ENCODE measurements around the gene PCGF5. TPM values are rescaled to one million over a fixed set of nuclear protein-coding genes. Genes with fewer than 3 reads are reported as not detected.

Gene PCGF5
- 10 to 100 TPM; 57.7 to 58.4 TPM for total RNA-seq
- polyA plus RNA-seq (2013, experiment 1 of 2) = 62.4 TPM
- polyA plus RNA-seq (2013, experiment 2 of 2) = 63.8 TPM
- 104 to 579 (median 190) reads per million in 172 experiments for total RNA-seq

DNA sequence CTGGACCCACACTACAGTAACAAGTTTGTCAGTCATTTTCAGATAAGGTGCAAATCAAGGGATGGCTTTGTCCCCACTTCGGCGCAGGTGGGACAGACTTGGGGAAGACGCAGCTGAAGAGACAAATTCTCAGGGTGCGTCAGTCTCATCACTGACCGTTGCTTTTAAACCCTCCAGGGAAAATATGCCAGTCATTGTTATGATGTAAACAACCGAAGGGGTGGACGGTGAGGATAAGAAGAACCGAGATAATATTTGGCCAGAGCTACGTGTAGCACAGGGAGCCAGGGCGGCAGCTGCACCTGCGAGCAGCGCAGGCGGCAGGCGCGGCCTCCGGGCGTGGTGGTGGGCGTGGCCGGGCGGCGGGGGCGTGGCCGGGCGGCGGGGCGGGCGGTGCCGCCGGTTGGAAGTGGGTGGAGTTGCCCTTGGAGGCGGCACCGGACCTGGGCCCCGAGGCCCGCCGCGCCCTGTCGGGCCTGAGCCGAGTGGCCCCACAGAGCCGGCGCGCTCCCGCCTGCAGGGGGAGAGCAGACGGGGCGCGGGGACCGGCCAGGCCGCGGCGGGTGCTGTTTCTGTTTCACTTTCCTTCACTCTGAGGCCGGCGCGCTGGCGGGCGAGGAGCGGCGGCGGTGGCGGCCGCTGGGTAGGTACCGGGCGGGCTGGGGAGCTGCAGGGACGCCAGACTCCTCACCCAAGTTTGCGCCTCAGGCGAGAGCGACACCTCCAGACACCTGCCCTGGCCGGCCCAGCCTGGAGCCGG, at the start of gene PCGF5:
Gene PCGF5, plus strand, starts transcription at position 470 of the 760 bp plus-strand sequence. CDS start 2,209 bp downstream, outside the sequence.
- H3K36me3 Mint-ChIP-seq (ENCODE audit: low read depth) = peaks cover 32% of the 10 kb centered on the region
- no peaks in the 10 kb centered on the region for H3K9me3 ChIP-seq (ENCODE audit: control insufficient read depth in 1 of 2, insufficient read depth in 1 of 2, low read length in 2 of 2)
- peak within 1 kb of the TSS; percentile 84 for H3K27ac Mint-ChIP-seq
- ChIA-PET CTCF (interaction anchor here (1.3 to 2.6 kb wide), 6 partner anchors 8 to 214 kb away, joined by 3 to 16 read pairs (median 4); no protein-coding TSS in a partner anchor), POLR2A (interaction anchor here (0.8 to 3.5 kb wide), 7 partner anchors 9 to 132 kb away, joined by 3 to 63 read pairs (median 3); no protein-coding TSS in a partner anchor)
- intact Hi-C loops (cut with DNase I, micrococcal nuclease) = loop anchor here (1.0 to 10.0 kb wide), 8 partner anchors 20 to 1627 kb away; partner anchors contain the start of genes BTAF1 (in 1 of the 2), EXOC6 (in 1 of the 2), KIF20B (in 1 of the 2) and RPP30 (in 1 of the 2)
- H3K27ac ChIP-seq (ENCODE audit: low read depth in 1 of 2, low read length in 2 of 2) = peak within 1 kb of the TSS in 1 of 2 donors; percentile 65
- peaks cover 21% of the 10 kb centered on the region for H3K4me1 ChIP-seq (ENCODE audit: insufficient read depth, low read length)
- peaks cover 15% of the 10 kb centered on the region for H3K36me3 ChIP-seq (ENCODE audit: insufficient read depth, low read length)
- H3K4me1 Mint-ChIP-seq (ENCODE audit: low read depth) = peaks cover 44% of the 10 kb centered on the region
- TF ChIP-seq CTCF (IDR thresholded peaks at IDR 0.05) = no peak
- no peaks in the 10 kb centered on the region for H3K9me3 Mint-ChIP-seq
- peak within 1 kb of the TSS; percentile 89 for H3K4me3 Mint-ChIP-seq
- H3K4me3 ChIP-seq (ENCODE audit: low read length) = peak within 1 kb of the TSS; percentile 59
- no peaks in the 10 kb centered on the region for H3K27me3 Mint-ChIP-seq
- no peaks in the 10 kb centered on the region for H3K27me3 ChIP-seq (ENCODE audit: control insufficient read depth in 1 of 2, insufficient read depth in 2 of 2, low read length in 2 of 2)
- ATAC-seq (ENCODE audit: poor library complexity) (peak; percentile 94), DNase-seq (peak; percentile 81 to 96 (median 91))

GRCh38 chr10:91171485-91171884, 49.0 kb upstream of the PCGF5 start:
- H3K27me3 Mint-ChIP-seq = no peaks in the 10 kb centered on the region
- ATAC-seq (ENCODE audit: poor library complexity) (no peak), DNase-seq (no peak)
- CTCF ChIA-PET = interaction anchor here (1.4 kb wide), 1 partner anchor 47 kb away, joined by 3 read pairs; no protein-coding TSS in a partner anchor
- POLR2A ChIA-PET = interaction anchor here (0.6 to 1.9 kb wide), 3 partner anchors 8 to 29 kb away, joined by 3 to 10 read pairs (median 4); no protein-coding TSS in a partner anchor
- H3K4me1 Mint-ChIP-seq (ENCODE audit: low read depth) = peaks cover 76% of the 10 kb centered on the region
- TF ChIP-seq CTCF (IDR thresholded peaks at IDR 0.05) = no peak
- peaks cover 72% of the 10 kb centered on the region for H3K36me3 Mint-ChIP-seq (ENCODE audit: low read depth)
- peaks cover 3 to 5% of the 10 kb centered on the region in 2 experiments for H3K9me3 ChIP-seq (ENCODE audit: control insufficient read depth in 1 of 2, insufficient read depth in 1 of 2, low read length in 2 of 2)
- H3K4me3 ChIP-seq (ENCODE audit: low read length) = no peak overlapping the region
- peak overlapping the region; percentile 1 for H3K27ac Mint-ChIP-seq
- H3K27me3 ChIP-seq (ENCODE audit: control insufficient read depth in 1 of 2, insufficient read depth in 2 of 2, low read length in 2 of 2) = no peaks in the 10 kb centered on the region
- intact Hi-C loops (cut with DNase I, micrococcal nuclease) = no loop called here
- H3K36me3 ChIP-seq (ENCODE audit: insufficient read depth, low read length) = peaks cover 4% of the 10 kb centered on the region
- H3K27ac ChIP-seq (ENCODE audit: low read depth in 1 of 2, low read length in 2 of 2) = no peak overlapping the region
- H3K9me3 Mint-ChIP-seq = peaks cover 12% of the 10 kb centered on the region
- peaks cover 3% of the 10 kb centered on the region for H3K4me1 ChIP-seq (ENCODE audit: insufficient read depth, low read length)
- H3K4me3 Mint-ChIP-seq = no peak overlapping the region

DNA sequence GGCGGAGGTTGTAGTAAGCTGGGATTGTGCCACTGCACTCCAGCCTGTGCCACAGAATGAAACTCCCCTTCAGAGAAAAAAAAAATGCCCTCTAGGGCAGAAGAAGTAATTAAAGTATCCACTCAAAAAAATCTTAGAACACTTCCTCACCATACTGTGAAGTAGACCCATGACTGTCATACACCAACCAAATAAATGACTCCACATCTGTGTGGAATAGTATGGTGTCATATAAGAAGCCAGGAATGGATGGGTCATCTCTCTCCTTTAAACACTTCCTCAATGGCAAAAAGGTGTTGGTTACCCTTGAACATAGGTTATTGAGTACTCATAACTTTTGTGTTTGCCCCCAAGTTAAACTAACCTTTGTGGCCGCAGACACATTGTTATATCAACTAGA, 48.1 kb upstream of the PCGF5 start:
- Mint-ChIP-seq H3K9me3 (peaks cover 13% of the 10 kb centered on the region), H3K4me1 (ENCODE audit: low read depth) (peaks cover 70% of the 10 kb centered on the region), H3K36me3 (ENCODE audit: low read depth) (peaks cover 73% of the 10 kb centered on the region), H3K27me3 (no peaks in the 10 kb centered on the region), H3K4me3 (no peak overlapping the region), H3K27ac (no peak overlapping the region)
- peaks cover 3% of the 10 kb centered on the region for H3K4me1 ChIP-seq (ENCODE audit: insufficient read depth, low read length)
- peaks cover 4% of the 10 kb centered on the region for H3K36me3 ChIP-seq (ENCODE audit: insufficient read depth, low read length)
- ChIA-PET POLR2A (interaction anchor here (1.9 kb wide), 1 partner anchor 9 kb away, joined by 10 read pairs; no protein-coding TSS in a partner anchor), CTCF (interaction anchor here (0.6 to 1.4 kb wide), 2 partner anchors 24 to 46 kb away, joined by 3 read pairs; no protein-coding TSS in a partner anchor)
- H3K4me3 ChIP-seq (ENCODE audit: low read length) = no peak overlapping the region
- intact Hi-C loops (cut with DNase I, micrococcal nuclease) = no loop called here
- TF ChIP-seq CTCF (IDR thresholded peaks at IDR 0.05) = no peak
- H3K27ac ChIP-seq (ENCODE audit: low read depth in 1 of 2, low read length in 2 of 2) = no peak overlapping the region
- no peaks in the 10 kb centered on the region for H3K27me3 ChIP-seq (ENCODE audit: control insufficient read depth in 1 of 2, insufficient read depth in 2 of 2, low read length in 2 of 2)
- H3K9me3 ChIP-seq (ENCODE audit: control insufficient read depth in 1 of 2, insufficient read depth in 1 of 2, low read length in 2 of 2) = peaks cover 3 to 7% of the 10 kb centered on the region in 2 experiments
- DNase-seq = no peak
- no peak for ATAC-seq (ENCODE audit: poor library complexity)
